SHP77 (cell line): ENCODE results near the gene KCNK6.

Source experiments
- DNase-seq, 2 experiments: peaks; one replicate each; lab custom pipeline; 2025; lab: John Stamatoyannopoulos, UW

Gene KCNK6

DNA sequence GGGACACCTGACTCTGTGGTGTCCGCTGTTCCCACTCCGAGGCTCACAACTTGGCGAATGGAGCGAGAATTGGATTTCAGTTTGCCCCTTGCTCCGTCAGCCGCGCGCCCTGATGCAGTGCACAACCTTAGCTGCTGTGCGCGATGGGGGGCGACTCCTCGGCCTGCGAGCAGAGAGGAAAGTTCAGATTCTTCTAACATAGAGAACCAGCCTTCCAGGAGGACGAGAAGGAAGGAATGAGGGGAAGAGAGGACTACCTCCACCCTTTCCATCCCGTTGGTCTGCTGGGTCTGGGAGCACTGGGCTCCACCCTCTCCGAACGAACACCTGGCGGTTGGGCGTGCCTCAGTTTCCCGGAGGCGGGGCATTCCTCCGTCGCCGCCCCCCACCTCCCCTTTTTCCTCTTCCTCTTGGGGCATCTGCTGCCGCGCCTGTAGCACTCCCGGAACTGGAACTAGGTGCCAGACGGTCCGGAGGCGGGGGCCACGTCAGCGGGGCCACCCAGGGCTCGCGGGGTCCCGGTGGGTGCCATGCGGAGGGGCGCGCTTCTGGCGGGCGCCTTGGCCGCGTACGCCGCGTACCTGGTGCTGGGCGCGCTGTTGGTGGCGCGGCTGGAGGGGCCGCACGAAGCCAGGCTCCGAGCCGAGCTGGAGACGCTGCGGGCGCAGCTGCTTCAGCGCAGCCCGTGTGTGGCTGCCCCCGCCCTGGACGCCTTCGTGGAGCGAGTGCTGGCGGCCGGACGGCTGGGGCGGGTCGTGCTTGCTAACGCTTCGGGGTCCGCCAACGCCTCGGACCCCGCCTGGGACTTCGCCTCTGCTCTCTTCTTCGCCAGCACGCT lies at the start of gene KCNK6:
TSS of gene KCNK6 (plus strand) at position 425 of the 838 bp plus-strand sequence. CDS start at position 531, 106 bp downstream.
- peak in 1 of 2 experiments; percentile 24 for DNase-seq

- no peak for DNase-seq
Measured at GRCh38 chr19:38270587-38271167, 49.0 kb upstream of the KCNK6 start.

DNA sequence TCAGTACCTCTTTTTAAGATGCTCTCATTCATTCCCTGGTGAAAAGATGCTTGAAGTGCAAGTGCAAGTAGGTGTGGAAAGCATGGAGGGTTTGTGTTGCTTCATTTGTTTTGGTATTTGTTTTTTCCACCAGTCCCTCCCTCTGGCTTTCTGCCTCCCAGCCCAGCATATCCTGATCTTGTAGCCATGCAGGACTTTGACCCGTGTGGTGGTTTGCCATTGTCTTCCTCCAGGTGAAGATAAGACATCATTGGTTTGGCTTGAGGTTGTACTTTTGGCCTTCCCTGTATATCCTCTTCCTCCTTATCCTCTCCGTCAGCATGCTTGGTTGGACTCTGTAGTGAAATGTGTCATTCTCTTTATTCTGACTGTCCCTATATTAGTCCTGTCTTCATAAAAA lies 46.1 kb upstream of the KCNK6 start:
- no peak for DNase-seq

DNA sequence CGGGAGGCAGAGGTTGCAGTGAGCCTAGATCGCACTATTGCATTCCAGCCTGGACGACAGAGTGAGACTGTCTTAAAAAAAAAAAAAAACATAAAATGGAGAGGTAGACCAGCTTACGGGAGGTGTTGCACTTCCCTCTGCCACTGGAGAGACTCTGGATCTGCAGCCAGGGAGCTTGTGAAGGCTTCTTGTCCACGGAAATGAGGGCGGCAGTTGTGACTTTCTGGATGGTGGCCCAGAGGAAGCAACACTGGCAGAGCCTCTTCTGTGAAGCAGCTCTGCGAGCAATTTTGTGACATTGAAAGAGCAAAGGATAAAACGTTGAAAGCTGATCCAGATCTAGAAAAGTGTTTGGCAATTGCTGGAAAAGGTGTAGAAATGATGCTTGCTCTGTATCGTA lies 44.9 kb upstream of the KCNK6 start:
- no peak for DNase-seq

DNA sequence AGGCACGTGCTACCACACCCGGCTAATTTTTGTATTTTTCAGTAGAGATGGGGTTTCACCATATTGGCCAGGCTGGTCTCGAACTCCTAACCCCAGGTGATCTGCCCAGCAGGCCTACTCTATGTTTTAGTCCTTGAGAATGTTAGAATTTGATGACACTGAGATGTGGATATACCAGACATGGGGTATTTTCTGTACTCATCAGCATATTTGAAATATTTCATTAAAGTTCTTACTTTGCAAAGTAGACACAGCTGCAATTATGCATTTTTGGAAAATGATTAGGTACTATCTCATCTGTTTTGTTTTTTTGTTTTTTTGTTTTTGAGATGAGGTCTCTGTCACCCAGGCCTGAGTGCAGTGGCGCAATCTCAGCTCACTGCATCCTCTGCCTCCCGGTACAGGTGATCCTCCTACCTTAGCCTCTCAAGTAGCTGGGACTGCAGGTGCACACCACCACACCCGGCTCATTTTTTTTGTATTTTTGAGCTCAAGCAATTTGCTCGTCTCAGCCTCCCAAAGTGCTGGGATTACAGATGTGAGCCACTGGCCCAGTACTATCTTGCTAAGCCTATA lies 42.6 kb upstream of the KCNK6 start:
- DNase-seq: no peak

GRCh38 chr19:38277549-38277948 lies 42.1 kb upstream of the KCNK6 start:
- DNase-seq: no peak

- no peak for DNase-seq
Measured at GRCh38 chr19:38277969-38278680, 41.5 kb upstream of the KCNK6 start.

GRCh38 chr19:38278751-38279150 lies 40.9 kb upstream of the KCNK6 start:
- no peak for DNase-seq

DNA sequence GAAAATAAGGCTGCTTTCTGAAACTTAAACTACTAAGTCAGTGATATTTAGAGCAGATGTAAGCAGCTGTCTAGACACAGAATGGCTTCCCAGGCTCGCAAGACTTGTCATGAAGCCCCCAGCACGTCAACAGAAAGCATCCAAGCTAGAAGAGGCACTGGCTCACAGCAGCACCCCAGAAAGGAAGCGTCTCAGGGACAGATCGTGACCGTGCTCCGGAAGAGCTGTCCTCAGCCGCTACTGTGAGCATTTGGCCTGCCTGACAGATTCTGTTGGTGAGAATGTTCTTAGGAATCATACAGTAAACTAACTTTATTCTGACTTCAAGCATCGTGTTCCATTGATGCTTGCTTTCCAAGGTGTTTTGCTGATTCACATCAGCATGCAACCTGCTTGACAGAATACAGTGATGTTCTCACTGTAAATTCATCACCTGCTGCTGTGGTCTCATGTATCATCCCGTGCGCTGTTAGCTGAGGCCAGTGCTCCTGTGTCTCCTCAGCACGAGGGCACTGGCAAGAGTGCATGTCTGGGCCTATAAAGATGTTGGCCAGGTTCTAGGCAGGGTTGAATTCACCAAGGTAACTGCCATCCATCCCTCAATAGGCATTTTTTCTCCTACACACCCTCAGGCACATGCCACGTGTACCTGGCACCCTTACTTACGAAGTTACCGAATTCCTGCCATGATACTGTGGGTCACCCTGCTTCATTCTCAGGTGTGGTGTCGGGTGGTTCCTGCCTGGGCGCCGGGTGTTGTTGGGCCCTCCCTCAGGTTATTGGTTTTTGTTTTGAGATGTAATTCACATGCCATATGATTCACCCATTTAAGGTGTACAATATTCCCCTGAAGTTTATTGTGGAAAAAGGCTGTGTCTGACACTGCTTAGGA lies 39.4 kb upstream of the KCNK6 start:
- DNase-seq: no peak

- DNase-seq: no peak
Measured at GRCh38 chr19:38281811-38282566, 37.7 kb upstream of the KCNK6 start.

- no peak for DNase-seq
Measured at GRCh38 chr19:38283271-38283670, 36.4 kb upstream of the KCNK6 start.

- DNase-seq: no peak
Measured at GRCh38 chr19:38284422-38284821, 35.2 kb upstream of the KCNK6 start.

GRCh38 chr19:38285567-38285966 lies 34.1 kb upstream of the KCNK6 start:
- no peak for DNase-seq

- no peak for DNase-seq
Measured at GRCh38 chr19:38287604-38288003, 32.0 kb upstream of the KCNK6 start.

DNA sequence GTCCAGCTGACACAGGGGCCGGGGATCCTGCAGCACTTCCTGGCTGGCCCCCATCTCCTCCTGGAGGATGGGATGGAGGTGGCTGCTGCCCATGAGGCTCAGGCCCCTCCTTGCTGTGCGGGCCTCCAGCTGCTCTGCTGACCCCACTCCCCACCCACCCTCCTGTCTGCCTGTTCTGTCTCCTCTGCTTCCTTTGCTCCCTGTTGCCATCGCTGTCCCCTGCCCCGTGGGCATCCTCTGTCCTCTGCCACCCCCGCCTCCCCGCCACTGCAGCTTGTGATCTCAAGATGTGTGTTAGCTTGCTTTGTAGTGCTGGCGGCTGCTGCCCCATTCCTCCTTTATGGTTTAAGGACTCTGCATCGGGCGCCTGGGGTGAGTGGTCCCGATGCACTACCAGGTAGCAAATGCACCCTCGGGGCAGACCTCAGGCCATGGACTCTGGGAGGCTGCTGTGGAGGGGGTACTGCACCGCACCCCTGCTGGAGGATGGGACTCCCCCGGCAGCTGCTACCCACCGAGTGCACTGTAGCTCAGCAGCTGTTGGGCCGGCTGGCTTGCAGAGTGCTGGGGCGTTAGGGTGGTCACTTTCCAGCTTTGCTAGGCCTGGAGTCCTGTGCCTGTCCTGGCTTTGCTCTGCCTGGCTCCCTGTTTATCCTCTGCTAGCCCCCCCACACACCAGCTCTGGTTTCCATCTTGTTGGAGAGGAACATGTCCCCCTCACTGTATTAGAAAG lies 31.4 kb upstream of the KCNK6 start:
- no peak for DNase-seq

GRCh38 chr19:38289955-38290354 lies 29.7 kb upstream of the KCNK6 start:
- no peak for DNase-seq

GRCh38 chr19:38290631-38291147 lies 29.0 kb upstream of the KCNK6 start:
- DNase-seq: no peak

DNA sequence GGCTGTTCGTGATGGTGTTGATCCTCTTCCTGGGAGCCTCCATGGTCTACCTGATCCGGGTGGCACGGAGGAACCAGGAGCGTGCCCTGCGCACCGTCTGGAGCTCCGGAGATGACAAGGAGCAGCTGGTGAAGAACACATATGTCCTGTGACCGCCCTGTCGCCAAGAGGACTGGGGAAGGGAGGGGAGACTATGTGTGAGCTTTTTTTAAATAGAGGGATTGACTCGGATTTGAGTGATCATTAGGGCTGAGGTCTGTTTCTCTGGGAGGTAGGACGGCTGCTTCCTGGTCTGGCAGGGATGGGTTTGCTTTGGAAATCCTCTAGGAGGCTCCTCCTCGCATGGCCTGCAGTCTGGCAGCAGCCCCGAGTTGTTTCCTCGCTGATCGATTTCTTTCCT lies 27.8 kb upstream of the KCNK6 start:
- no peak for DNase-seq

DNA sequence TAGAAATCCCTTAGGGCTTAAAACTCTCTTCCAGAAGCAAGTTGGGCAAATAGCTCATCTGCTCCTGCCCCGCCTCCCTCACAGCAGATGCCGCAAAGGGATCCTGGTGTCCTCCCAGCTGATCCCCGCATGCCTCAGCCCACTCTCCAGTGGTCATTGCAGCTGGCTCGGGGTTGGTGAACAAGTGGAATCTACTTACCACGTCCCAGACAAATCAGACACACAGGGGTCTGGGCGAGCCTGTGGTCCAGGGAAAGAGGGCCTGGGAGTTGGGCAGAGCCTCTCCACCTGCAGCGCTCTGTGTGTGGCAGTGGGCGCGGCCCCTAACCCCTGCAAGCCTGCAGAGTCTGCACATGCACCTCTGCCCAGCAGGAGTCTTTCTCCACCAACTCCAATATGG lies 26.4 kb upstream of the KCNK6 start:
- no peak for DNase-seq

- DNase-seq: no peak
Measured at GRCh38 chr19:38294090-38294489, 25.6 kb upstream of the KCNK6 start.
